HepG2 (cell line): Measurements from ENCODE around the gene WDR18. TPM values are rescaled to one million over a fixed set of nuclear protein-coding genes. Genes with fewer than 3 reads are reported as not detected.

ENCODE experiments used
- ATF3 ChIP-seq: sonication (generic); formaldehyde crosslinking; IDR thresholded peaks from 2 replicates; pipeline ENCODE4 v1.4.0; 2020; ENCODE audit warnings: missing genetic modification reagents
- NFKB2 ChIP-seq: sonication (generic); formaldehyde crosslinking; IDR thresholded peaks from 2 replicates; pipeline ENCODE4 v1.4.0; 2020; ENCODE audit warnings: missing genetic modification reagents, borderline replicate concordance
- POLR2A ChIP-seq, 2 experiments: IDR thresholded peaks; 2 replicates each; pipeline ENCODE4 v1.6.1; 2011; ENCODE audit warnings: low read depth in 2 of 2, low read length in 2 of 2, mild to moderate bottlenecking in 1 of 2, moderate library complexity in 1 of 2; ENCODE audit not compliant: insufficient read depth in 1 of 2
- RBFOX2 ChIP-seq: fragments of 200-400 bp; formaldehyde crosslinking; IDR thresholded peaks from 2 replicates; pipeline ENCODE4 v1.6.1; 2017; ENCODE audit warnings: low read depth, mild to moderate bottlenecking, low read length
- RNF2 ChIP-seq: fragments of 450-650 bp; conservative IDR thresholded peaks from 2 replicates; pipeline ENCODE4 v1.6.1; 2016; ENCODE audit warnings: low read depth
- SPEN ChIP-seq: sonication (generic); formaldehyde crosslinking; IDR thresholded peaks from 2 replicates; pipeline ENCODE4 v1.5.1; 2020; ENCODE audit warnings: low read depth, mild to moderate bottlenecking, missing genetic modification reagents
- TAF1 ChIP-seq: sonication (generic); formaldehyde crosslinking; IDR thresholded peaks from 2 replicates; pipeline ENCODE4 v1.4.0; 2020; ENCODE audit warnings: missing genetic modification reagents
- THAP11 ChIP-seq: IDR thresholded peaks from 2 replicates; pipeline ENCODE4 v1.6.1; 2016; ENCODE audit warnings: missing biosample characterization, missing genetic modification reagents
- ZBTB33 ChIP-seq: sonication (generic); formaldehyde crosslinking; IDR thresholded peaks from 2 replicates; pipeline ENCODE4 v1.4.0; 2020; ENCODE audit warnings: missing genetic modification reagents
- ZNF337 ChIP-seq: sonication (generic); formaldehyde crosslinking; IDR thresholded peaks from 2 replicates; pipeline ENCODE4 v1.5.1; 2020; ENCODE audit warnings: missing genetic modification reagents, low read depth, mild to moderate bottlenecking, borderline replicate concordance
- ZNF552 ChIP-seq: sonication (generic); formaldehyde crosslinking; IDR thresholded peaks from 2 replicates; pipeline ENCODE4 v1.9.0; 2022; ENCODE audit warnings: missing genetic modification reagents, mild to moderate bottlenecking, borderline replicate concordance
- ZNF564 ChIP-seq: sonication (generic); formaldehyde crosslinking; IDR thresholded peaks from 2 replicates; pipeline ENCODE4 v1.8.1; 2023; ENCODE audit warnings: mild to moderate bottlenecking, missing genetic modification reagents
- ZNF768 ChIP-seq: sonication (generic); formaldehyde crosslinking; IDR thresholded peaks from 2 replicates; pipeline ENCODE4 v1.4.0; 2020; ENCODE audit warnings: missing genetic modification reagents
- ZSCAN31 ChIP-seq: sonication (generic); formaldehyde crosslinking; IDR thresholded peaks from 2 replicates; pipeline ENCODE4 v1.5.0; 2020; ENCODE audit warnings: low read depth, mild to moderate bottlenecking, missing genetic modification reagents
- polyA plus RNA-seq, 8 experiments: library from polyadenylated mRNA; depleted of rRNA in 3 of 8; stranded (reverse) in 7 of 8; unstranded in 1 of 8; fragments of >200 nt; fragmentation: Illumina TruSeq in 4 of 8; extraction: Trizol in 4 of 8; gene quantifications; 2 replicates each; pipeline versions ENCODE4 v1.2.1 to v1.2.3, GENCODE V29; 2011 to 2016; ENCODE audit warnings: low read depth in 4 of 8, missing spikeins in 1 of 8, mixed read lengths in 1 of 8; ENCODE audit not compliant: insufficient read depth in 1 of 8
- total RNA-seq, 5 experiments: library from RNA; depleted of rRNA; stranded (reverse); fragments of >200 nt; fragmentation: Illumina TruSeq; extraction: Trizol; gene quantifications; 2 replicates each; pipeline ENCODE4 v1.2.3, GENCODE V29; 2016; ENCODE audit warnings: low read depth in 1 of 5
- TF ChIP-seq, protein P1 (sequence below): sonication (generic); formaldehyde crosslinking; IDR thresholded peaks from 2 replicates; pipeline ENCODE4 v1.8.1; 2022; ENCODE audit warnings: mild to moderate bottlenecking, missing genetic modification reagents
- TF ChIP-seq, protein P2 (sequence below): sonication (generic); formaldehyde crosslinking; IDR thresholded peaks from 2 replicates; pipeline ENCODE4 v1.4.0; 2020; ENCODE audit warnings: mild to moderate bottlenecking, missing genetic modification reagents
- TF ChIP-seq, protein P3 (sequence below): sonication (generic); formaldehyde crosslinking; IDR thresholded peaks from 2 replicates; pipeline ENCODE4 v1.8.0; 2022; ENCODE audit warnings: mild to moderate bottlenecking, missing genetic modification reagents, moderate library complexity
- TF ChIP-seq, protein P4 (sequence below): sonication (generic); formaldehyde crosslinking; IDR thresholded peaks from 2 replicates; pipeline ENCODE4 v1.4.0; 2020; ENCODE audit warnings: missing genetic modification reagents
- TF ChIP-seq, protein P5 (sequence below): sonication (generic); formaldehyde crosslinking; IDR thresholded peaks from 2 replicates; pipeline ENCODE4 v1.4.0; 2020; ENCODE audit warnings: missing genetic modification reagents

Gene WDR18
- total and polyA plus RNA-seq, 2 of the 13 experiments (the other 11 are each of a cell fraction or from before 2014, with no cell fraction given) = 36.4 to 47.6 TPM

DNA sequence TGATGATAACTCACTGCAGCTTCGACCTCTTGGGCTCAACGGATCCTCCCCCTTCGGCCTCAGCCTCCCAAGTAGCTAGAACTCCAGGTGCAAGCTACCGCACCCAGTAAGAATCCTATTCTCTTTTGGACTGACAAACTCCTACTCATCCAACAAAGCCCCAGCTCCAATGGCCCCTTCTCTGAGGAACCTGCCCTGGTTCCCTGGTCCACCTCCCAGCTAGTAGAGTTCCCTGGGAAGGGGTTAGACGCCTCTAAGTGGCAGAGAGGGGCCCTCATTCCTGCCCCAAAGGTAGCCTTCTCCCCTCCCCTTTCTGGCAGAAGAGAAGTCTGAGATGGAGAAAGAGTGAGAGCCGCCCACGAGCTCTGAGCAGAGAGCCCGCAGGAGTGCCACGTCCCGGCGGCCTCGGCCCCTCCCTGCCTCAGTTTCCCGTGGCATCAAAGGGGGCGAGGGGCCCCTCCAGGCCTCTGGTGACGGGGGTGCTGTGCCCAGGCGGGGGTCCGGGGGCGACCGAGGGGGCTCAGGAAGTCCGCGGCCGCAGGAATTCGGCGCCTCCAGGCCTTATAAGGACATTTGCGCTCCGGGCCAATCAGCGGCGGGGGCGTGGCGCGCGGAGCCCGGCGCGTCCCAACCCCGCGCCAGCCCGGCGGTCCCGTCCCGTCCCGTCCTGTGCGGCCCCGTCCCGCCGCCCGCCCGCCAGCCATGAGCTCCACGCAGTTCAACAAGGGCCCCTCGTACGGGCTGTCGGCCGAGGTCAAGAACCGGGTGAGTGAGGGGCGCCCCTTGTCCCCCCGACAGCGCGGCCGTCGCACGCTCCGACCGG, 42.0 kb downstream of the WDR18 start, which contains the start of gene CNN2 (continued):
- TF ChIP-seq, protein P1, sequence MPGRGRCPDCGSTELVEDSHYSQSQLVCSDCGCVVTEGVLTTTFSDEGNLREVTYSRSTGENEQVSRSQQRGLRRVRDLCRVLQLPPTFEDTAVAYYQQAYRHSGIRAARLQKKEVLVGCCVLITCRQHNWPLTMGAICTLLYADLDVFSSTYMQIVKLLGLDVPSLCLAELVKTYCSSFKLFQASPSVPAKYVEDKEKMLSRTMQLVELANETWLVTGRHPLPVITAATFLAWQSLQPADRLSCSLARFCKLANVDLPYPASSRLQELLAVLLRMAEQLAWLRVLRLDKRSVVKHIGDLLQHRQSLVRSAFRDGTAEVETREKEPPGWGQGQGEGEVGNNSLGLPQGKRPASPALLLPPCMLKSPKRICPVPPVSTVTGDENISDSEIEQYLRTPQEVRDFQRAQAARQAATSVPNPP = 0 out of 2 replicates have a peak, but pooled peaks have one; percentile 79
- TF ChIP-seq ZNF564 = 0 out of 2 replicates have a peak, but pooled peaks have one; percentile 26
- TF ChIP-seq NFKB2 (CRISPR knock-in tag) = 0 out of 2 replicates have a peak, but pooled peaks have one; percentile 22
- TF ChIP-seq RBFOX2 = peak; percentile 77
- peak; percentile 54; the same call in 1 of the 2 replicates for TF ChIP-seq TAF1
- TF ChIP-seq ZNF768 = peak; percentile 41; the same call in 1 of the 2 replicates
- TF ChIP-seq ZNF552 (CRISPR knock-in tag) = no peak
- no peak for TF ChIP-seq THAP11 (CRISPR knock-in tag)
- TF ChIP-seq SPEN (CRISPR knock-in tag) = peak; percentile 50; the same call in 1 of the 2 replicates
- TF ChIP-seq, protein P2, sequence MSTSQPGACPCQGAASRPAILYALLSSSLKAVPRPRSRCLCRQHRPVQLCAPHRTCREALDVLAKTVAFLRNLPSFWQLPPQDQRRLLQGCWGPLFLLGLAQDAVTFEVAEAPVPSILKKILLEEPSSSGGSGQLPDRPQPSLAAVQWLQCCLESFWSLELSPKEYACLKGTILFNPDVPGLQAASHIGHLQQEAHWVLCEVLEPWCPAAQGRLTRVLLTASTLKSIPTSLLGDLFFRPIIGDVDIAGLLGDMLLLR = peak; percentile 61
- TF ChIP-seq POLR2A (IDR thresholded peaks at IDR 0.05; ENCODE audit: insufficient read depth in 1 of 2, low read depth in 2 of 2, low read length in 2 of 2) = peak; percentile 50 to 55; a peak in 3 of 4 replicates
- TF ChIP-seq ZBTB33 (CRISPR knock-in tag) = no peak
- no peak for TF ChIP-seq ZNF337
- no peak for TF ChIP-seq RNF2
- TF ChIP-seq, protein P3, sequence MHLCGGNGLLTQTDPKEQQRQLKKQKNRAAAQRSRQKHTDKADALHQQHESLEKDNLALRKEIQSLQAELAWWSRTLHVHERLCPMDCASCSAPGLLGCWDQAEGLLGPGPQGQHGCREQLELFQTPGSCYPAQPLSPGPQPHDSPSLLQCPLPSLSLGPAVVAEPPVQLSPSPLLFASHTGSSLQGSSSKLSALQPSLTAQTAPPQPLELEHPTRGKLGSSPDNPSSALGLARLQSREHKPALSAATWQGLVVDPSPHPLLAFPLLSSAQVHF (CRISPR knock-in tag) = no peak
- TF ChIP-seq, protein P4, sequence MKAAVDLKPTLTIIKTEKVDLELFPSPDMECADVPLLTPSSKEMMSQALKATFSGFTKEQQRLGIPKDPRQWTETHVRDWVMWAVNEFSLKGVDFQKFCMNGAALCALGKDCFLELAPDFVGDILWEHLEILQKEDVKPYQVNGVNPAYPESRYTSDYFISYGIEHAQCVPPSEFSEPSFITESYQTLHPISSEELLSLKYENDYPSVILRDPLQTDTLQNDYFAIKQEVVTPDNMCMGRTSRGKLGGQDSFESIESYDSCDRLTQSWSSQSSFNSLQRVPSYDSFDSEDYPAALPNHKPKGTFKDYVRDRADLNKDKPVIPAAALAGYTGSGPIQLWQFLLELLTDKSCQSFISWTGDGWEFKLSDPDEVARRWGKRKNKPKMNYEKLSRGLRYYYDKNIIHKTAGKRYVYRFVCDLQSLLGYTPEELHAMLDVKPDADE = 0 out of 2 replicates have a peak, but pooled peaks have one; percentile 69
- TF ChIP-seq ATF3 = 0 out of 2 replicates have a peak, but pooled peaks have one; percentile 20
- TF ChIP-seq ZSCAN31 (CRISPR knock-in tag) = peak; percentile 39; the same call in 1 of the 2 replicates
- TF ChIP-seq, protein P5, sequence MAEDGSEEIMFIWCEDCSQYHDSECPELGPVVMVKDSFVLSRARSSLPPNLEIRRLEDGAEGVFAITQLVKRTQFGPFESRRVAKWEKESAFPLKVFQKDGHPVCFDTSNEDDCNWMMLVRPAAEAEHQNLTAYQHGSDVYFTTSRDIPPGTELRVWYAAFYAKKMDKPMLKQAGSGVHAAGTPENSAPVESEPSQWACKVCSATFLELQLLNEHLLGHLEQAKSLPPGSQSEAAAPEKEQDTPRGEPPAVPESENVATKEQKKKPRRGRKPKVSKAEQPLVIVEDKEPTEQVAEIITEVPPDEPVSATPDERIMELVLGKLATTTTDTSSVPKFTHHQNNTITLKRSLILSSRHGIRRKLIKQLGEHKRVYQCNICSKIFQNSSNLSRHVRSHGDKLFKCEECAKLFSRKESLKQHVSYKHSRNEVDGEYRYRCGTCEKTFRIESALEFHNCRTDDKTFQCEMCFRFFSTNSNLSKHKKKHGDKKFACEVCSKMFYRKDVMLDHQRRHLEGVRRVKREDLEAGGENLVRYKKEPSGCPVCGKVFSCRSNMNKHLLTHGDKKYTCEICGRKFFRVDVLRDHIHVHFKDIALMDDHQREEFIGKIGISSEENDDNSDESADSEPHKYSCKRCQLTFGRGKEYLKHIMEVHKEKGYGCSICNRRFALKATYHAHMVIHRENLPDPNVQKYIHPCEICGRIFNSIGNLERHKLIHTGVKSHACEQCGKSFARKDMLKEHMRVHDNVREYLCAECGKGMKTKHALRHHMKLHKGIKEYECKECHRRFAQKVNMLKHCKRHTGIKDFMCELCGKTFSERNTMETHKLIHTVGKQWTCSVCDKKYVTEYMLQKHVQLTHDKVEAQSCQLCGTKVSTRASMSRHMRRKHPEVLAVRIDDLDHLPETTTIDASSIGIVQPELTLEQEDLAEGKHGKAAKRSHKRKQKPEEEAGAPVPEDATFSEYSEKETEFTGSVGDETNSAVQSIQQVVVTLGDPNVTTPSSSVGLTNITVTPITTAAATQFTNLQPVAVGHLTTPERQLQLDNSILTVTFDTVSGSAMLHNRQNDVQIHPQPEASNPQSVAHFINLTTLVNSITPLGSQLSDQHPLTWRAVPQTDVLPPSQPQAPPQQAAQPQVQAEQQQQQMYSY (CRISPR knock-in tag) = peak; percentile 78
